GM21423 (cell line): ENCODE results near the gene PRKN.

ENCODE experiments used
- ATAC-seq: cut with Tn5 transposase; IDR thresholded peaks from one replicate; pipeline ENCODE4 v1.9.1; 2021; ENCODE audit warnings: mild to moderate bottlenecking, moderate library complexity; ENCODE audit not compliant: unreplicated experiment

Gene PRKN

DNA sequence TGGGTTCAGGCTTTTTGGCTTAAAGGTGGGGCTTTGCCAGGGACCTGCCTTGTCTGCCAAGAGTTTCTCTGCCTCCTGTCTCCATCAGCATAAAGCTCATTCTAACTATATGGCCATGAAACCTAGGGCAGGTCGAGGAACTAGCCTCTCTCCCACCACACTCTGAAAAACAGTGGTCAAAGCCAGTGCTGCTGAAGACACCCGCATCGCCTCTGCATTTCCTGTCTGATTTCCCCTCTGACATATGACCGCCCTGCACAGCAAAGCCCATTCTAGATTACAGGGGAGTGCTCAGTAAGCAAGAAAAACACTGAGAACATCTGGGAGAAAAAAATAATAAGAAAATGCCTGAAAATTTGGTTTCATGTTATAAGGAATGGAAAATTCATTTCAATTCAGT, 573.6 kb downstream of the PRKN start:
- ATAC-seq: no peak

DNA sequence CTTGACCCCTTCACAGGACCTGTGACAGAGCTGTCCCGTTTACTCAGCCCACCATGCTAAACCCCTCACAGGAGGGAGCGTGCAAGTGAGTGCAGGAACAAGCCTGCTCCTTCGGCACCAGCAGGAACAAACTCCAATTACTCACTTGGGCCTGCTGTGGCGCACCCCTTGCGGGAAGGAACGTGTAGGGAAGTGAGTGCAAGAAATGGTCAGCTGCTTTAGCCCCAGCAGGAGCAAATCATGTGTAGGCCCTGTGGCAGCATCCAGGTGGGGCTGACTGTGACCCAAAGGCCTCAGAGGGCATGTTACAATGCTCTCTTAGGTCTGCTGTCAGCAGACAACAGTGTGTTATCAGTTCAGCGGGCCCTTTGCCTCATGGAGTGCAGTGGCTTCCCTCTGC, 574.4 kb downstream of the PRKN start:
- ATAC-seq: no peak

DNA sequence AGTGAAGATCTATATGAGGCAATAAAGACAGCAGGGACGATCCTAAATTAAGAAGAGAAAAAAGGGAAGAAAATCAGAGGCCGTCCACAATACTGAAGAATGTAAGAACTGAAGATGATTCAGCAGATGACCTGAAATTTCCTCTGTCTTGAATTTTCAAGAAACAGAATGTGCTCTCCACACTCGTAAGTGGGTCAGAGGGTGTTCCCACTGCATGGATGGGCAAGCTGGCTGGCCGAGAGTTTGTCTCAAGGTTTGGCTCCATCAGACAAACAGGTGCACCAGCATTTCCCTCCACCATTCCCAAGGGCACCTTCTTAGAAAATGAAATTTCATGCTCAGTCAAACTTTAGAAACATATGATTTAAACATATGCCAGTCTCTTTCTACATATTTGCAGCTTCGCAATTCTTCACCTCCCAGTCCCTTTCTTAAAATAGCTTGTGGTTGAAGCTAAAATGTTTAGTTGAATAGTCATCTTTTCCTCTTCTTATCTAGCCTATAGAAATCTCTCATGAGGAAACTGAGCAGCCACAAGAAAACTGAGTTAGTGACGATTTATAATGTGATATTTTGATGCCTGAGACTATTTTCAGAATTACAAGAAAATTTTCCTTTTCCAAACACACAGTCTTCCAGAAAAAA, 576.4 kb downstream of the PRKN start:
- no peak for ATAC-seq

DNA sequence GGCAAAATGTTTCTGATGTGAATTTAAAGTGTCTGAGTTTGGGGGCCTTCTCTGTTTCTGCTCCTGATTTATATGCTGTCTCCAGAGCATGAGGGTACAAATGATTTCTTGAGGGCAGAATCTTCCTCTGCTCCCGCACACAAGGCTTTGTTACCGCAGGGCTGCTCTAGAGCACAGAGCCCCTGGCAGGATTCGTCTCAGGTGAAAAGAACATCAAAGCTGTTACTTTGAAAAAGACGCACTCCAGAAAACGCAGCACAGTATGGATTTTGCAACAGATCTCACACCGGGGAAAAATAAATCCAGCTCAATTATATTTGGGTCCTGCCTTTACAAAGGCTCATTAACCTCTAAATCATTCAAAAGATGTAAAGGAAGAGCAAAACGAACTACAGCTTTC, 577.3 kb downstream of the PRKN start:
- no peak for ATAC-seq

DNA sequence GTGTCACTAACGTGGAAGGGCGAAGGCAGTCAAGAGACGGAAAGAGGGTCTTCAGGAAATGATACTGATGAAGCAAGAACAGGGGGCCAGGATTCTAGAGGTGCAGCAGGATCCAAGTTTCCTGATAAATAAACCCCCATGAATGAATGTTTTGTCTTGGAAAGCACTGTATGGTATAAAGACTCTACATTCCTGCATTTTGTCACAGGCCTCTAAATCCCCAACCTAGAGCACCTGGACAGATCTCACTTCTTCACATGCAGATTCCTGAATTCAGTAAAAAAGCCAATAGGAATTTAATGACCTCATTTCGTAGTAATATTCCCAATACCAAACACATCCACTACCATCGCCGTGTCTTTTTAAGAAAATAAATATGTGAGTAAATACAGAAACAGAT, 577.8 kb downstream of the PRKN start:
- no peak for ATAC-seq

DNA sequence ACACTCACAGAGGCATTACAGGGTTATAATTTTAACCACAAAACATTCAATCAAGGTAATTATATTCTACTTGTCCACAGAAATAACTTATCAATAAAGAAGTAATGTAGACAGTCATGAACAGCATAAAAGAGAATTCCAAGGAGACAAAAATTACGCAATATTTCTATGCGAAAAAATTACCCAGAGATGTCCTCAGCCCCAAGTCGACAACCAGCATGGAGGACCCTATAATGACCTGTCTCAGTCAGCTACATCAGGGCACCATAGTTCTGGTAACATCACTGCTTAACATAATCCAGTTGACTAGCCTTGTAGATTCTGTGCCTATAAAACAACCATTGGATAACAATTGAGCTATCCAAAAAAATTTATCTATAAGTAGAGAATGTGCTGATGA, 579.8 kb downstream of the PRKN start:
- ATAC-seq: no peak

DNA sequence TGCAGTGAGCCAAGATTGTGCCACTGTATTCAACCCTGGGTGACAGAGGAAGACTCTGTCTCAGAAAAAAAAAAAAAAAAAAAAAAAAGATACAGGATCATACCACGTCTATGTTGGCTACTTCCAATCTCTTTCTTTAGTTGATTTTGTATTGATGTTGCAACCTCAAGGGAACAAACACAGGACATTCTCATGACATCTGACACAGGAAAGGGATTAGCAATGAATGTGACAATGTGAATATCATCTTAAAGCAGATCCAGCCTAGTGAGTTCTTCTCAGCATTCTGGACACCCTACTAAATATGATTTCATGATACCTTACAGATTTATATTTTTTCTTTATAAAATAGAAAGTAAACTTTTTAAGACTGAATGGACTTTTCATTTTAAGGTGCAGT, 580.3 kb downstream of the PRKN start:
- no peak for ATAC-seq

DNA sequence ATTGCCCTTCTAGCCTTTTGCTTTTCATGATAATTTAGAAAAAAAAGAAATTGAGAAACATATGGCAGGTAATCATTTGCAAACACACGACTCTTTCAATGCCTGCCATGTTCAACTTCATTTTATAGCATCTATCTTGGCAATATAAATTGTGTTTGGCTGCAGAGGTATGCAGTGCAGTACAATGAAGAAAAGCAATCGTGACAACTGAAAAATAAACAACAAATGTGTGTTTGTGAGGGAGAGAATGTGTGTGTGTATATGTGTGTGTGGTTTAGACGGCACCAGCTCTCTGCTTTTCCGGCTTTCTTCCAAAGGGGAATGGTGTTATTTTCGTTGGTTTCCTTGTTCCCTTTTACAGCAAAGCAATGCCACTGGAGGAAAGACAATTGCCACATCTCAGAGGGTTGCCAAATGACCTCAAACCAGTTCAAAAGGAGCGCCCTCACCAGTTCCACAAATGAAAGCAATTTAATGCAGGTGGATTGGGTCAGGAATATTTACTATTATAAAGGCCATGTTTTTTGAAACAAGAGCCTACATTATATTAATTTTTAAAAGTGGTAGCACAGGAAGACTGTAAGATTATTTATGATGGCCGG, 587.2 kb downstream of the PRKN start:
- ATAC-seq: no peak

DNA sequence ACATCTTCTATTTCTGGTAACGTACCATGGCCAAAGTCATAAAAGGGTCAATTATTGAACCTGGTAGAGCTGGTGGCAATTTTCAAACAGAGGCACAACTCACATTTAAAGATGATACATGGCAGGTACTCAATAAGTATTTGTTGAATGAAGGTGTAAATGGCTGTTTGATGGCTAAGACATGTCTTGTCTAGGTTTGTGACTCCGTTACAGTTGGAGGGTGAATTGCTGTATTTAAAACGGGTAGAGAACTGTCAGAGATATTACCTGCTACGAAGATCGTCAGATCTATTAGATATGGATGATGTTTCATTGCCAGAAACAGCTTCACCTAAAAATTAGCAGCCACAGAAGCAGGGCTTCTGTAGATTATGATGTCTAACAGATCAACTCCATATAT, 601.9 kb downstream of the PRKN start:
- no peak for ATAC-seq

DNA sequence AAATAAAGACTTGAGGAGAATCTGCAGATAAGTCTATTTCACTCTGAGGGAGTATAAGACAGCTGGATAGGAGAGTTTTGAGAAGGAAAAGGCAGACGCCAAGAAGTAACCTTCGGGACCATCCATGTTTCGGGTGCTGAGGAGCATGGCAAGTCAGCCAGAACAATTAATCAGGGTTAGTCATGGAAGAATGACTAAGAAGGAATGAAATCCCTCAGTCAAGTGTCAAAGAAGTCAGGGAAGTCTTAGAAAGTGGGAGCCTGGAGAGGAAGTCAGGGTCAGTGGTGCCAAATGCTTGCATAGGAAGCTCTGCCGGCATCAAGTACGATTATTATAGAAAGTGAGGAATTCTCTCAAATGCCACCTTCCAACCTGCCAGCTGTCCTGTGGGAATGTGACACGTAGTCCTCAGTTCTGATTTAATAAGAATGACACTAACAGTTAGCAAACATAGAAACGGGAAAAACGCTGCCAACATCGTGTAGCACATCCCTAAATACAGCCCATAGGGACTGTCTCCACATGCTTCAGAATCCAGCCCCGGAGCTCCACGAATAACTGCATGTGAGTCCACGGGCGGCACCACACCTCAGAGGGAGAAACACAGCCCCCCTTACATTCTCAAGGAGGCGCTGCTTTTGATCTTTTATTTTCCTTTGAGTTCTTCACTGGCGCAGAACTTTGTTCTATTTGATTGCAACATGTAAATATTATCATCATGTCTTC, 602.7 kb downstream of the PRKN start:
- no peak for ATAC-seq

DNA sequence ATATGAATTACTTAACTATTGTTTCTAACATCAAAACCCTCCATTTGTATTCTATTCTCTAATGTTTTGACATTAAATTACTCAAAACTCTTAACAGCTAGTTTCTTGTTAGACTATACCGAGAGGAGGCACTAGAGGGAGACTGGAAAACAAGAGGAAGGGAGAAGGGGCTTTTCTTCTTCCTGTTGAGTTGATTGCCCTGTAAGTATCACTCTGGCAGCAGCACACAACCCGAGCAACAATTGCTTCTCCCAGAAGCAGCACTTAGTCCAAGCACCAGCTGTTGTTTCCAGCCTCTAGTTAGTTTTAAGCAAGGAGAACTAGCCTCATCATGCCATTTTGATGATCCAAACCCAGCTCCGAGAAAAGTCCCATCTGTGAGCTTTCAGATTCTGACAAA, 603.8 kb downstream of the PRKN start:
- ATAC-seq: no peak

DNA sequence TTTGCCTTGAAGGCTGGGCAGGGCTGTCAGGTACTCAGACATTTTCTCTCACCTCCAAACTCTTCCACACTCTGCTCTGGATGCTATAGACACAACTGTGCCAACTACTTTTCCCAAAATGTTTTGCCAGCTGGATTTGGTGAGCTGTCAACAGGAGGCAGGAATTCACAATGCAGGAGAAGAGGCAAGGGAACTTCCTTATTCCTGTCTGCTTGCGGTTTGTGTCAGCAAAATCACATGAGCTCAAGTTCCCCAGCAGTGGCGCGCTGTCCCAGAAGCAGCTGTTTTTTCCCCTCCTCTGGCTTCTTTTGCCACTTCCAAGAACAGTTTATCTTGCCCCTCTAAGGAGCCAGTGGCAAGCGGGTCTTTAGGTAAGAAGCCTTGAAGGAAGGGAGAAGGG, 608.2 kb downstream of the PRKN start:
- ATAC-seq: no peak

DNA sequence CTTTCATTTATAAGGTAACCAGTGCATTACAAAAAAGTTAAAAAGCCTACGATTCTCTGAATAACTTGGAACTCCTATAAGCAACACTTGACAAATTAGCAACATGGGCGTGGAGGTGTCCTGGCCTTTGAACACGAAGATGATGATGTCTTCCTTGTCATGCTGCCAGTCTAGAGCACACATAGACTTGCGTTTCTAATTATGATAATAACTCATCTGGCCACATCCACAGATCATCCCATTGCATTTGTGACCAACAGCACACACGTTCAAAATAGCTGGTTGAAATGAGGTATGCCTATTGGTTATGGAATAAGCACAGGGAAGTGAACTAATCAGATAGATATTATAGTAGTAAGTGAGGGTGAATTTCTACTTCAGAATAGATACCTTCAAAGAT, 608.9 kb downstream of the PRKN start:
- no peak for ATAC-seq

DNA sequence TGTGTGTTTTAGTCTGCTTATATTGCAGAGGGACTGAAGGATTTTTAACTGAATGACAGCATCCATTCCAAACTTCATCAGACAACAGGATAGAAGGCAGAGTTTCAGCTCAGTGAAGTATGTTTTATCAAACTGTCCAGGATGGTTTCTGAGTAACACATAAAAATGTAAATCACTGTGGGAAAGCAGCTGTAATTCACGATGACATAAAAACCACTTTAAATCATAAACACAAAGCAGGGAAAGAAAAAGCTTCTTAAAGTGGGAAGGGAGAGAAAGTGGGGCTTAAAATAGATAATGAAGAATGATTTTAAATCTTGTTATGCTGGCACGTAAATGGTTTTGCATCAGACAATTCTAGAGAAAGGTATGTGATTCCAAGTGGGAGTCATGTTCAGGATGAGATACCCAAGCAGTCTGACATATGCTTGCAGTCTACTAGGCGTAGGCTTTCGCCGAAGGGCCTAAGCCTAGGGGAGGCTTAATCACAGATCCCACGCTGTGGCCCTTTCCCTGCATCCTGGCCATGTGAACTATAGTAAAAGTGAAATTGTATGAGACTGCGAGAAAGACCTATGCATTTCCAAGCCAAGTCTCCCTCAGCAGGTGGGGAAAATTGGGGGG, 610.6 kb downstream of the PRKN start:
- ATAC-seq: no peak

DNA sequence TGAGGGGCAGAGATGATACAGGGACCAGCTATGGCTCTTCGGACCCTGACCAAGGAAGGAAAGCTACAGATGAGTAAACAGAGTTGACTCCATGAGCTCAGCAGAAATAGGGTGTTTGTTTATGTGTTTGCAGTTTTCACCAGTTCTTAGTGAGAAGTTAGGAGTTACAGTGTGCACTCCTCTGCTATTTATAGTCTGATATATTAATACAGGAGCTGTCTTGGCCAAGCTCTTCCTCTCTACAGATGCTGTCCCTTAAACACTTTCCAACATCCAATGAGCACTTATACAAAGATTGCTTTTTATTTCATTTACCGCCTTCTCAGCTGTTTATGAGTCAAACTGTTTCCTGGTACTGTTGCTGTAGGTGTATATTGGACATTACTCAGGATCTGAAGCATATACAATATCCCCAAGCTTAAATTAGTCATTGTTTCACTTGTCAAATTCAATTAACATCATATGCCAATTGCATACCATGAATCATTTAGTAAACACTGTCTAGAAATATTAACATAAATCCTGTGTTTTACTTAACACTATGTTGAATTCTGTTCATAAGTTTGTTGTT, 618.0 kb downstream of the PRKN start:
- no peak for ATAC-seq

DNA sequence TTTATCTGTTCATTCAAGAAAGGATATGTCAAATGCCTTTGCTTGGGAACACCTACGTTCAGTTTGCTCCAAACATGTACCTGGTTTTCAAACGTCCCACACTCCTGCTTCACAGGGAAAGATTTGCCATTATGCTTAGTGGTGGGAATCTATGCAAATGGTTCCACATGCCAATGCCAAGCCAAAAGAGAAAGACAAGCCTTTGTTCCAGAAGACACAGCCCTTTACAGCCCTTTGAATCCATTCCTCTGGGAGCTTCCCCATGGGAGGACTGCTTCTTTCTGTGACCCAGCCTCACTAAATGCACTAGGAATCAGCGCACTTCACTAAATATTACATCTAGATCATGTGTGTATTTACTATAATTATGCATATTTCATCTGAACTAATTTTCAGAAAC, 619.5 kb downstream of the PRKN start:
- no peak for ATAC-seq

DNA sequence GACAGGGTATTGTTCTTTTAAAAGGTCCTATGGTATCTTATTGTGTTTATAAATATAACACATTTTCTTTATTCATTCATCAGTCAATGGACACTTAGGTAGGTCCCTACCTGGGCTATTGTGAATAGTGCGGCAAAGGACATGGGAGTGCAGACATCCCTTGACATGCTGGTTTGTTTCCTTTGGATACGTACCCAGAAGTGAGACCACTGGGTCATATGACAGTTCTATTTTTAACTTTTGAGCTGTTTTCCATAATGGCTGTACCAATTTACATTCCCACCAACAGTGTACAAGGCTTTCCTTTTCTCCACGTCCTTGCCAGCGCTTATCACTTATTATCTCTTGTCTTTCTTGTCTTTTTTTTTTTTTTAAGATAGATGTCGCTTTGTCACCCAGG, 627.5 kb downstream of the PRKN start:
- ATAC-seq: no peak

DNA sequence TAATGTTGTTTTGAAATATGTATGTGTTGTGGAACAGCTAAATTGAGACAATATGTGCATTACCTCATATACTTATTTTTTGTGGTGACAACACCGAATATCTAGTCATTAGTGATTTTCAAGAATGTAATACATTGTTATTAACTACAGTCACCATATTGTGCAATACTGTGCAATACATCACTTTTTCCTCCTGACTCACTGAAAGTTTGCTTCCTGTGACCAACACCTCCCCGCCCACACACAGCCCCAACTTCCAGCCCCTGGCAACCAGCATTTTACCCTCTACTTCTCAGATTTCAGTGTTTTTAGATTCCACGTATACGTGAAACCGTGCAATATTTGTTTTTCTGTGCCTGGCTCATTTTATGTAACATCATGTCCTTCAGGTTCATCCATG, 627.9 kb downstream of the PRKN start:
- ATAC-seq: no peak

DNA sequence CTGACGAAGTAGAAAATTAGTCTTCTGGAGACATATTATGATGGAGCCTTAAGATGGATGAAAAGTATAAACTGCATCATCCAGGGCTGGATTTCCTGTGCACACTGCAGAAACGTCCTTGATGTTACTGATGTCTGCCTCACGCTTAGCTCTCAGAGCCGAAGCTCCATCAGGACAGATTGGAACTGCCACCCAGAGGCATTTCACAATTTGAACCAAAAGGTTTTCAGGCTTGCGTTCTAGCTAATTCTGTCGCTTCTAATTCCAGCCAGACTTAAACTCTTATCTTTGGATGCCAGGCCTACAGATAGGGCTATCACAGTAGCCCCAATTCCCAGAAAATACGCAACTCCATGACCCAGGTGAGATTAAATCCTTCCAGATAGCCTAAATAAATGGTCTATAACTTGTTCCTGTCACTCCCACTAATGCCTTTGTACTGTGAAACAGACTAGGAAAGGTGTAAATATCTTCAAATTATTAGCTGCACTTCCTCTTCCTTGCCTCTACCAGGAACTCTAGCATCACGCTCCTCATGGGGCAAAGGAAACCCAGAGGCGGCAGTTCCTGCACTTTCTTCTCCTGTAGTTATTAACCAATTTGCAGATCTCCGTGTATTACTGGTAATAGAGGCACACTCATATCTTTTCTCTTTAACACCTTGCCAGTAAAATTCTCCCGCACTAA, 634.6 kb downstream of the PRKN start:
- ATAC-seq: no peak

DNA sequence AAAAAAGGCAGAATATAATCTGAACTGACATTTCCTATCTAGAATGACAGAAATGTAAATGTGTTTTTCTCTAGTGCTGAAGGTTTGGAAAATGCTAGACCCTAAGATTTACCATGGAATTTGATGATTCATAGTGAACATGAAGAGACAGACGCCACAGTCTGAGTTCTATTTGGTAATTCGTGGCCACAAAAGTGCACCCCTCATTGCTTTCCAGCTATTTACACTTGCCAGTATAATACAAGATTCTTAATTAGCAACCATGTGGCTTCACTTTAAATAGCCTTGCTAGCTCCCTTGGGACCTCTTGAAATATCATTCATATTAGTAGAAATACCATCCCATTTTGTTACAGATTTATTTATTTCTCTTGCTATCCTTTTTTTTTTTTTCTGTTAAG, 636.8 kb downstream of the PRKN start:
- ATAC-seq: no peak

DNA sequence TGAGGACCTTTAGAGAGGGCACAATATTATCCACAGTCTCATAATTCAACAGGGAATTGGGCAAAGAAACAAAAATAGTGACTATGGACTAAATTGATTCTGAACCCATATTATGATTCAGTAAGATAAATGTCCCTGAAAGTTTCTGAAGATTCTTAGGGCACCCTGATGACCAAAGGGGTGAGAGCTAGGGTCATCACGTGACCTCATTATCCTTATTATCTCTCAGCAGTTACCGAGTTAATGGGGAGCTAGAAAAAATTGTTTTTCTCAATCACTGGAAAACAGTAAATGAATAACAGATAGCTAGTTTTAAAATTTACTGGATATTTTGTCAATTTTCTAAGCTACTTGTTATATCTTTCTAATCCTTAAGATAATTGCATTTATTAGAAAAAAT, 639.5 kb downstream of the PRKN start:
- ATAC-seq: no peak
